Measurements from ENCODE around the gene PFN3.
A peak's percentile ranks its signal among the peaks of the same experiment; 100 is the strongest.

Gene PFN3

DNA sequence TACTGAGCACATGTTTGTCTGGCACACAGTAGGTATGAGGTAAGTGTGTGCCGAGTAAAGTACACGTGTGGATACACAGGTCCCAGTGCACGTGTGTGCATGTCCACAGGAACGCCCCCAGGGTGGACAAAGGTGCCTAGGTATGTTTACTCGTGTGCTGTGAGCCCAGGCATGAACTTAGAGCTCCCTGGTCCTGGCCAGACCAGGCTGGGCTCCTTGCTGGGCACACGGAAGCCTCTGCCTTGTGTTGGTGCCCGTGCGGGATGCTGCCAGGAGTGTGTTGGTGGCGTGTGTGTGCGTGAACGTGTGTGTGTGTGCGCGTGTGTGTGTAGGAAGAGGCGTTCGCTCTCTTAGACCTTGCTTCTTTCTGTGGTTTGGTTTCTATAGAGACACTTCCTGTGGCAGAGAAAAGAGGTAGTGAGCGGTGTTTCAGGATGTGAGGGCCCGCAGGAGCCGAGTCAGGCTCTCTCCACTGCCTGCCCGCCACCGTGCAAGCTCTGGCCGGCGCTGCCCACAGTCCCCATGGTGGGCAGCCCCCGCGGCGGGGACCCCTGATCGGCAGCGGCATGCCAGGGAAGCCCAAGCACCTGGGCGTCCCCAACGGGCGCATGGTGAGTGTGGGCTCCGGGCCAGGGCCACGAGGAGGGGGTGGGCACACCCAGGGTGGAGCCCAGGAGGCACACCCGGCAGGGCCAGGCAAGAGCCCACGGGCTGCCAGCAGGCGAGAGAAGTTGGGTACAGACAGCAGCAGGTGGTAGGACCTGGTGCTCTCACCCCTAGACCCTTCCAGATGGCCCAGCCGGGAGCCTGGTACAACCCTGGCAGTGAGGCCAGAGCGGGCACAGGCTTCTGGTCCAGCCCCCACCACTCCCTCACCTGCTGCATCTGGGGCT is 42.8 kb downstream of the PFN3 start, which contains the start of gene RGS14:
RGS14 (plus strand) TSS at position 466 of the 893 bp plus-strand sequence; CDS start at position 567, 101 bp downstream.
- DNase-seq: peak; percentile 91

DNA sequence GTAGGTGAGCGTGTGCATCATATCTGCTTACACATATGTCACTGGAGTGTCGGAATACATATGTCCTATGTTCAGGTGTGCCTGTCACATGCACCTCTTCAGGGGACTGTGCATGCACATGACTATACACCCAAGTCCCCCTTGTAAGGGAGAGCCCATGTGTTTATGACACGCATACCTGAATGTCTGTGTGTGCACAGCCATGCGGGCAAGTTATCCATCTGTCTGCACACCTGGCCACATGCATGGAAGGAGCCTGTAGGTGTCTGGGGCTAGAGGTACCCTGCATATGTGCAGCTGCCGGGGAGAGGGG is 43.4 kb downstream of the PFN3 start:
- DNase-seq: no peak

DNA sequence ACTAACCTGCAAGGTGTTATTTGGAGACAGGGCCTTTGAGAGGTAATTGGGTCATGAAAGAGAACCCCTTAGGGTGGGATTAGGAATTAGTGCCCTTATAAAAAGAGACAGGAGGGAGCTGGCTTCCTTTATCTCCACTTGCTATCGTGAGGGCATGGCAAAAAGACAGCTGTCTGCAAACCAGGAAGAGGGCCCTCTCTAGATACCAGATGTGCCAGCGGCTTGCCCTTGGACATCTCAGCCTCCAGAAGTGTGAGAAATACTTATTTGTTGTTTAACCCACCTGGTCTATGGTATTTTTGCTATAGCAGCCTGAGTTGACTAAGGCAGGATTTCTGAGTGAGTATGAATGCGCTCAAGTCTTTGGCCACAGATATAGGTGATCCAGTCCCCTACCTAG is 43.7 kb downstream of the PFN3 start:
- DNase-seq: no peak

DNA sequence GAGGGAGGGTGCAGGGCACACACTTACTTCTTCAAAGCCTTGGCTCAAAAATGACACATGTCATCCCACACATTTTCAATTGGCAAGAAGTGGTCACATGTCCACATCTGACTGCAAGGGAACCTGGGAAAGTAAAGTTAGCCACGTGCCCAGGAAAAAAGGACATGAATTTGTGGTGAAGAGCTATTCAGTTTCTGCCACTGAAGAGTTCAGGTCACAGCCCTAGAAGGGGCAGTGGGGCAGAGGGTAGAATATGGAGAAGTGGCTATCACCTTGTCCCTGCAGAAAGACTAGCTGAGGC is 44.6 kb downstream of the PFN3 start:
- no peak for DNase-seq

DNA sequence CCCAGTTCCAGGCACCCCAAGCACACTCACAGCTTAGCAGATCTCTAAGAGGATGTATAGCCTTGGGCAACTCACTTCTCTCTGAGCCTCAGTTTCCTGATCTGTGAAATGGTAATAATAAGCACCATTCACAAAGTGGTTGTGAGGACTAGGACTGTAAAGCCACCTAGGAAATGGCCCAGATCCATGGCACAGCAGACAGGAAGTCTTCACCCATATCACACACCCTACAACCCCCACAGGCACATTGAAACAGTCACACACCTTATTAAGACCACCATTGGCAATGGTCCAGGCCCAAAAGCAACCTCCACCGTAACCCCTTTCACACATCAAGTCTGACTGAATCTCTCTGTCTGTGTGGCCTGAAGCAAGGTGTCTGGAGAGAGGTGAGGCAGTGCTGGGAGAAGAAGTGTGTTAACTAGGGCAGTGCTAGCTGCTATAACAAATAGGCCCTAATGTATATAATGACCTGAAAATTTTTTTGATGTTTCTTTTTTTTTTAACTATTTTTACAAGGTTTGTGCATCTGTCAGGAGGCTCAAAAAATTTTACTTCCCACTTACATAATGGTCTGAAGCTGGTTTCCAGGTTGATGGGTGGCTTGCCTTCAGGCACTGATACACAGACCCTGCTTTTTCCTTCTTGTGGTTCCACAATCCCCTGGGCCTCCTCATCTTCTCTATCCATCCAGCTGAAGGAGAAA is 45.1 kb downstream of the PFN3 start:
- no peak for DNase-seq

DNA sequence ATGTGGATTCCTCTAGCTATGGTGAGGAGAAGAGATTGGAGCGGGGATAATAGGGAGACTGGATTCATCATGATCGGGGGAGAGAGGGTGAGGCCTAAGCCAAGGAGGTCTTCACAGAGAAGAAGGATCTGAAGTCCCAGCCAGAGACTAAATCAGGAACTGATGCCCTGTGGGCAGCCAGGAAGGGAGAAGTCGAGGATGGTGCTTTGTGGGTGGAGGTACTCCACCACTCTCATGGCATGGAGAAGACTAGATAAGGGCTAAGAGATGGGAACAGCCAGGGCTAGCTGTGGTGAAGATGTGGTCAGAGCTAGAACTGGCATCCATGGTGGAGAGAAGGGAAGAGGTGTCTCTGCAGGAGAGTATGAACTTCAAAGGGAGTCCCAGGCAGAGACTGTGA is 45.8 kb downstream of the PFN3 start:
- DNase-seq: no peak

DNA sequence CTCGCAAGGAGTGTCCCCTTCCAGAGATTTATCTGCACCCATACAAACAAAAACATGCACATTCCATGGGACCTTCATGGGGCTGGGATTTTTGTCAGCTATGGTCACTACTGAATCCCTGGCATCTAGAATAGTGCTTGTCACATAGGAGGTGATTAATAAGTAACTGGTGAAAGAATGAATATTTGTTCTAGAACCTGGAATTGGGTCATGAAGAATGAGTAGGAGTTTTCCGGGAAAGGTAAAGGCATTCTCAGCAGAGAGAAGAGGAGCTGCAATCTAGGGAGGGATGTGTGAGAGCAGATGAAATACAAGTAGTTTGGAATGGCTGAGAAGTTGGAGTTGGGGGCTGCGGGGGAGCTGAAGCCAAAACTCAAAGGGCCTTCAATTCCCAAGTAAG is 46.2 kb downstream of the PFN3 start:
- no peak for DNase-seq

DNA sequence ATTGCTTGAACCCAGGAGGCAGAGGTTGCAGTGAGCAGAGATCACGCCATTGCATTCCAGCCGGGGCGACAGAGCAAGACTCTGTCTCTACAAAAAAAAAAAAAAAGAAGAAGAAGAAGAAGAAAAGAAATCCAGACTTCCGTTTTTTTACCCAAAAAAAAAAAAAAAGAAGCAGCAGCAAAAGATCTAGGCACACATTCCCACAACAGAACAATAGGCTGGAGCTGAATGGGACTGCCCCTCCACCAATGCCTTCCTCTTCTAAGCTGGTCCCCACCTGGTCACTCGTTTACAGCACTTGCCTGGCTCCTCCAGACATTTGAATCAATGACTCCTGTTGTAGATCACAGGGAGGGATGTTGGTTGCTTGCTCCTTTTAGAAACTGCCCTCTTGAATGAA is 47.4 kb downstream of the PFN3 start:
- DNase-seq: no peak

DNA sequence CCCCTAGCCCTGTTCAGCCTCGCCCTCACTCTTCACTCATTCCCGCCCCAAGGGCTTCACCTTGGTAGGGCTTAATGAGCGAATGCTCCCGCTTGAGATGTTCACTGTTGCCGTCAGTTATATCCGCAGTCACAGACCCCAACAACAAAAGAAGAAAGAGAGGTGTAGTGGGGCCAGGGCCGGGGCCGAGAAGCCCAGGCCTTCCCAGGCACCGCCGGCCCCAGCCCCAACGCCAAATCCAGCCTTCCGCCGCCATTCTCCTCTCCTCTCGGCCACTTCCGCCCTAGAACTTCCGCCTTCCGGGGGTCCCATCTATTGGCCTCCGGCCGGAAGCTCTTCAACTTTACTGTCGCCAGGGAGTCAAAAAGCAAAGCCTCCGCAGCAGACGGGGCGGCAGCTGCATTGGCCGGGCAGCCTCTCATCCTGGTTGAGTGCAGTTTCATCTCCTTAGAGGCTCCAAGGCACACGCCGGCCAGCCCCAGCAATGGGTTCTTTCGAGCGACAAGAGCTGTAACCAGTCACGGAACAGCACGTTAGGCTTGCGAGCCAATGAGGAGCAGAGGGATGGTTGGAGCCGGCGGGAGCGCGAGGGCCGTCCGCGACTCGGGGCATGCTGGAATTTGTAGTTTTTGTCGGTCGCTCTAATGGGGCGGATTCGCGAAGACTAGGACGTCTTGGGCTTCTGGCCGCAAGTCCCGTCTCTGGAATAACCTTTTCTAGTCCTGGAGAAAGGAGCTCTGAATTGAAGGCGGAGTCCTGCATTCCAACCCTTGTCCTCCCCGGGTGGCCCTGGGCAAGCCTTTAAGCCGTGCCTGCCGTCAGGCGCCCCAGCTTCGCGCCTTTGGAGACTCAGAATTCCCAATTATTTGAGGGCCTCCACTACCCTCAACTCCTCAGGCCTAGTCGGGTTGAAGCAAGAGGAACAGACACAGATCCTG is 48.8 kb downstream of the PFN3 start, which contains the start of gene LMAN2:
LMAN2 (minus strand) TSS at position 277 of the 938 bp plus-strand sequence; CDS start at position 256, 21 bp downstream.
- DNase-seq: peak; percentile 96

DNA sequence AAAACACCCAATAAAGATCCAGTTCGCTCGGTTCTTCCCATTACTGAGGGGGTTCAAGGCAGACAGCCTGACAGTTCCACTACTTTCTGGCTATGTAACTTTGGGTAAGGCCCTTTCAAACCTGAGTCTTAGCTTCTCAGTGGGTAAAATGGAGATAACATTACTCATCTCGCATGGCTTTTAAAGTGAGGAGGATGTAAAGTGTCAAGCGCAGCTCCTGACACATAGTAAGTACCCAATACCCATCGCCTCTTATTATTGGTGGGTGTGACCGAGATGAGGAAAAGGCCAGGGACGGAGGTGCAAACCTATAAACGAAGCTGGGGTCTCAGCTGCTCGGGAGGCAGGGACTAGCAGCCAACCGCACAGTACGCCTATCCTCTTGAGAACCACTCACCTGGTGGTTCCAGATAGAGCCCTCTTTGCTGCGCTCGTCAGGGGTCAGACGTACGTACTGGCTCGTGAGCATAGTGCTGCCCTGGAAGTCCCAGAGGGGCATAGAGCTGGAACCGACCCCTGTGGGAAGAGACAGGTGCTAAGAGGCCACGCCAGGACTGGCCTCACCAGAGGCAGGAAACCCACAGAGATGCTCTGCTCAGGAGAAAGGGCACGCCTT is 49.6 kb downstream of the PFN3 start:
- peak; percentile 25 for DNase-seq
